Measurements from ENCODE around the gene BUD31. TPM values are rescaled to one million over a fixed set of nuclear protein-coding genes. Genes with fewer than 3 reads are reported as not detected.

The BUD31 gene
- total RNA-seq, 4 donors from 2014 or later = 55.9 to 87.3 (median 75.8) TPM

DNA sequence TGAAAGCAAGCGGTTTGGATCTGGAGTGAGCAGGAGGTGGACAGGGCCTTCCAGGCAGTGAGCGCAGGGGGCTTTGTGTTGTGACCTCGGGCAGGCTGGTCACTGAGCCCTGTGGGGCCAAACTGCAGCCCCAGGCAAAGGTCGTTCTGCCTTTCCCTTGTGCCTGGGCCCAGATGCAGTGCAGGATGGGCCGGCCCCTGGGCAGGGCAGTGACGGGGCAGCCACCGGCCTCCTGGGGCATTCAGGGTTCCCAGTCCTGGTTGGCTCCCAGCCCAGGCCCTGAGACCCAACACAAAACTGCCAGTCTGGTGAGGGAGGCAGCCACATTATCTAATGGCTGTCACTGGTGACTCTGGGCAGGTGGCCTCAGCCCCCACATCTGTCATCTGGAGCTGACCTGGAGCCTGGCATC is 27.1 kb upstream of the BUD31 start:
- 43 to 50% methylated on average over 1 to 7 of the region's 7 CpGs for WGBS, 2 donors
- TF ChIP-seq, protein P1, sequence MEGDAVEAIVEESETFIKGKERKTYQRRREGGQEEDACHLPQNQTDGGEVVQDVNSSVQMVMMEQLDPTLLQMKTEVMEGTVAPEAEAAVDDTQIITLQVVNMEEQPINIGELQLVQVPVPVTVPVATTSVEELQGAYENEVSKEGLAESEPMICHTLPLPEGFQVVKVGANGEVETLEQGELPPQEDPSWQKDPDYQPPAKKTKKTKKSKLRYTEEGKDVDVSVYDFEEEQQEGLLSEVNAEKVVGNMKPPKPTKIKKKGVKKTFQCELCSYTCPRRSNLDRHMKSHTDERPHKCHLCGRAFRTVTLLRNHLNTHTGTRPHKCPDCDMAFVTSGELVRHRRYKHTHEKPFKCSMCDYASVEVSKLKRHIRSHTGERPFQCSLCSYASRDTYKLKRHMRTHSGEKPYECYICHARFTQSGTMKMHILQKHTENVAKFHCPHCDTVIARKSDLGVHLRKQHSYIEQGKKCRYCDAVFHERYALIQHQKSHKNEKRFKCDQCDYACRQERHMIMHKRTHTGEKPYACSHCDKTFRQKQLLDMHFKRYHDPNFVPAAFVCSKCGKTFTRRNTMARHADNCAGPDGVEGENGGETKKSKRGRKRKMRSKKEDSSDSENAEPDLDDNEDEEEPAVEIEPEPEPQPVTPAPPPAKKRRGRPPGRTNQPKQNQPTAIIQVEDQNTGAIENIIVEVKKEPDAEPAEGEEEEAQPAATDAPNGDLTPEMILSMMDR (IDR thresholded peaks at IDR 0.05) = no peak
- TF ChIP-seq EP300 (IDR thresholded peaks at IDR 0.05) = no peak
- no peak for TF ChIP-seq POLR2A (IDR thresholded peaks at IDR 0.05)
- H3K4me3 ChIP-seq = no peak overlapping the region
- peaks cover 0 to 37% (median 7%) of the 10 kb centered on the region in 3 donors for H3K36me3 ChIP-seq
- H3K4me1 ChIP-seq = peaks cover 4 to 83% (median 37%) of the 10 kb centered on the region in 4 donors
- no peaks in the 10 kb centered on the region for H3K9me3 ChIP-seq
- H3K27ac ChIP-seq = peak overlapping the region; percentile 42 to 93 (median 73)
- no peak for DNase-seq (ENCODE audit: low spot score in 2 of 2)
- no peaks in the 10 kb centered on the region for H3K27me3 ChIP-seq

DNA sequence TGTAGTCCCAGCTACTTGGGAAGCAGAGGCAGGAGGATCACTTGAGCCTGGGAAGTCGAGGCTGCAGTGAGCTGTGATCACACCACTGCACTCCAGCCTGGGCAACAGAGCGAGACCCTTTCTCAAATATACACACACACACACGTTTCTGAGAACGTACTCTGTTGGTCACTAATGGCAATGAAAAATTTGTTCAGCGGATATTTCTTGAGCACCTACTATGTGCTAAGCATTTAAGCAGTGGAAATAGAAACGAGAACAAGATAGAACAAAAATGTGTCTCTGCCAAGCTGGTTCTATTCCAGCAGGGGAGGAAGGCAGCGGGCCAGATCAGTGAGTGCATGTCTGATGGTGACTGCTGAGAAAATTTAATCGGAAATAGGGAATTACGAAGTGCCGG is 25.6 kb upstream of the BUD31 start:
- 86% methylated on average over 10 of the region's 10 CpGs for WGBS, 2 donors
- TF ChIP-seq, protein P1 (IDR thresholded peaks at IDR 0.05) = no peak
- no peak for TF ChIP-seq POLR2A (IDR thresholded peaks at IDR 0.05)
- no peak for TF ChIP-seq EP300 (IDR thresholded peaks at IDR 0.05)

GRCh38 chr7:99383791-99384370 is 24.9 kb upstream of the BUD31 start:
- TF ChIP-seq POLR2A (IDR thresholded peaks at IDR 0.05) = no peak
- TF ChIP-seq, protein P1 (IDR thresholded peaks at IDR 0.05) = no peak
- TF ChIP-seq EP300 (IDR thresholded peaks at IDR 0.05) = no peak
- no peak for DNase-seq (ENCODE audit: low spot score in 2 of 2)
- H3K27ac ChIP-seq = peak overlapping the region in 1 of 4 donors; percentile 55
- no peaks in the 10 kb centered on the region for H3K9me3 ChIP-seq
- 90% methylated on average over 10 to 13 of the region's 13 CpGs for WGBS, 2 donors
- H3K4me1 ChIP-seq = peaks cover 4 to 65% (median 33%) of the 10 kb centered on the region in 4 donors
- peaks cover 0 to 48% (median 7%) of the 10 kb centered on the region in 3 donors for H3K36me3 ChIP-seq
- H3K27me3 ChIP-seq = no peaks in the 10 kb centered on the region
- H3K4me3 ChIP-seq = no peak overlapping the region

More for the DNA sequence above, 25.6 kb upstream of the BUD31 start:
- Histone ChIP-seq H3K36me3 (peaks cover 0 to 41% (median 4%) of the 10 kb centered on the region in 3 donors), H3K4me1 (peaks cover 4 to 72% (median 37%) of the 10 kb centered on the region in 4 donors), H3K27ac (peak overlapping the region in 2 of 4 donors; percentile 2 to 7), H3K4me3 (no peak overlapping the region), H3K9me3 (no peaks in the 10 kb centered on the region), H3K27me3 (no peaks in the 10 kb centered on the region)
- no peak for DNase-seq (ENCODE audit: low spot score in 2 of 2)

DNA sequence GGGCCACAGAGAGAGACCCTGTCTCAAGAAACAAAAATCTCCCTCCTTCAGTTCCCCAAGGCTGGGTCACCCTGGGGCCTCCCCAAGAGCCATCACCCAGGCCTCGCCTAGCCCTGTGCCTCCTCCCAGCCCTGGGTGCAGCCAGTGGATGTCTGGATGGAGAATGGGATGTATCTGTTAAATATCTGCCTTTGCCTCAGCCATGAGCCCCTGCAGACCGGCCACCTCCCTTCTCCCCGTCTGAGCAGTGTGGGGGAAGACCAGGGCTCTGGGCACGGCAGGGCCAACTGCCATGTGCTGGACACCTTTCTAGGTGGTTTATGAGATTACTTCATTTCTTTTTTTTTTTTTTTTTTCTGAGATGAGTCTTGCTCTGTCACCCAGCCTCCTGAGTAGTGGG is 24.2 kb upstream of the BUD31 start:
- H3K36me3 ChIP-seq = peaks cover 0 to 54% (median 7%) of the 10 kb centered on the region in 3 donors

DNA sequence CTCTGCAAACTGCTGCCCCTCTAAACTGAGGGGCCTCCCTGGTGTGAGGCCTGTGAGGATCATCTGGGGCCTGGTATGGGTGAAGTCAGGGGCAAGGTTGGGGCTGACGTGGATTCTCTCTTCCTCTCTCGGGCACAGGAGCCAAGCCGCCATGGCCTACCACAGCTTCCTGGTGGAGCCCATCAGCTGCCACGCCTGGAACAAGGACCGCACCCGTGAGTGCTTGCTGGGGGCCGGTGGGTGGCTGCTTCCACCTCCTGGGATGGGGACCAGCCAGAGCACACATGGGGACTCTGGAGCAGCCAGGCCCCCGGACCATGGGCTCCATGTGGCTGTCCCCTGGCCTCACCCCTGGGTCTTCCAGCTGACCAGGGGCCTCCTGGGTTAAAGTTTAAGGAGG is 23.2 kb upstream of the BUD31 start:
- Histone ChIP-seq H3K4me3 (no peak overlapping the region), H3K27ac (peak overlapping the region in 2 of 4 donors; percentile 53 to 72), H3K4me1 (peaks cover 4 to 49% (median 17%) of the 10 kb centered on the region in 4 donors), H3K36me3 (peaks cover 0 to 65% (median 11%) of the 10 kb centered on the region in 3 donors), H3K9me3 (no peaks in the 10 kb centered on the region), H3K27me3 (no peaks in the 10 kb centered on the region)
- WGBS, 2 donors = 47 to 65% methylated on average over 3 to 8 of the region's 8 CpGs
- TF ChIP-seq, protein P1 (IDR thresholded peaks at IDR 0.05) = no peak
- TF ChIP-seq POLR2A (IDR thresholded peaks at IDR 0.05) = no peak
- no peak for TF ChIP-seq EP300 (IDR thresholded peaks at IDR 0.05)
- DNase-seq (ENCODE audit: low spot score in 2 of 2) = no peak

More for the DNA sequence above, 24.2 kb upstream of the BUD31 start:
- no peak overlapping the region for H3K4me3 ChIP-seq
- DNase-seq (ENCODE audit: low spot score in 2 of 2) = no peak
- peaks cover 4 to 59% (median 28%) of the 10 kb centered on the region in 4 donors for H3K4me1 ChIP-seq
- H3K27me3 ChIP-seq = no peaks in the 10 kb centered on the region
- H3K27ac ChIP-seq = peak overlapping the region in 1 of 4 donors; percentile 55
- WGBS, 2 donors = 82 to 85% methylated on average over 4 of the region's 4 CpGs
- no peak for TF ChIP-seq POLR2A (IDR thresholded peaks at IDR 0.05)
- no peak for TF ChIP-seq EP300 (IDR thresholded peaks at IDR 0.05)
- TF ChIP-seq, protein P1 (IDR thresholded peaks at IDR 0.05) = no peak
- H3K9me3 ChIP-seq = no peaks in the 10 kb centered on the region
